SKM-1 treated with dmso at 0.1 percent for 144 hours (cell line): Measurements from ENCODE around the gene PTGDR2.
A peak's percentile ranks its signal among the peaks of the same experiment; 100 is the strongest.
"Not testable (repeated sequence)": the region's sequence is repeated elsewhere in the genome, so short reads cannot be mapped to it uniquely, and the experiment has no call there.

Source experiments
- DNase-seq: peaks from one replicate; lab custom pipeline; 2025; ENCODE audit not compliant: unreplicated experiment; lab: John Stamatoyannopoulos, UW

The PTGDR2 gene

GRCh38 chr11:60844045-60844869, 11.5 kb downstream of the PTGDR2 start:
- no peak for DNase-seq

GRCh38 chr11:60842668-60843600, 12.8 kb downstream of the PTGDR2 start:
- no peak for DNase-seq

- DNase-seq, result peak; percentile 75
These were observed 13.7 kb downstream of the PTGDR2 start, which contains the start of gene CCDC86 for GRCh38 chr11:60841797-60842667. Gene CCDC86 (plus strand): TSS chr11:60842113. CDS start chr11:60842125, 12 bp downstream.

GRCh38 chr11:60840470-60841430, 15.0 kb downstream of the PTGDR2 start:
- no peak for DNase-seq

GRCh38 chr11:60838132-60838531, 17.6 kb downstream of the PTGDR2 start:
- DNase-seq, result peak; percentile 8

GRCh38 chr11:60836866-60837515, 18.8 kb downstream of the PTGDR2 start:
- no peak for DNase-seq

GRCh38 chr11:60835534-60835846, 20.3 kb downstream of the PTGDR2 start:
- DNase-seq, result peak; percentile 20

GRCh38 chr11:60834742-60835533, 20.8 kb downstream of the PTGDR2 start:
- no peak for DNase-seq

- no peak for DNase-seq
These were observed 24.2 kb downstream of the PTGDR2 start for GRCh38 chr11:60831501-60832079.

GRCh38 chr11:60831143-60831500, 24.6 kb downstream of the PTGDR2 start:
- DNase-seq, result peak; percentile 72

- DNase-seq, result no peak
These were observed 25.1 kb downstream of the PTGDR2 start for GRCh38 chr11:60830478-60831142.

- DNase-seq, result no peak
These were observed 30.0 kb downstream of the PTGDR2 start for GRCh38 chr11:60825790-60826189.

- DNase-seq, result no peak
These were observed 30.6 kb downstream of the PTGDR2 start for GRCh38 chr11:60825118-60825517.

- not testable (repeated sequence) for DNase-seq
These were observed 31.9 kb downstream of the PTGDR2 start for GRCh38 chr11:60823745-60824306.

- no peak for DNase-seq
These were observed 33.7 kb downstream of the PTGDR2 start for GRCh38 chr11:60821827-60822599.

GRCh38 chr11:60818057-60818456, 37.7 kb downstream of the PTGDR2 start:
- DNase-seq, result no peak
